ENCODE data around the gene MOB1B. TPM values are rescaled to one million over a fixed set of nuclear protein-coding genes. Genes with fewer than 3 reads are reported as not detected.
A peak's percentile ranks its signal among the peaks of the same experiment; 100 is the strongest.

MOB1B gene
- total and polyA plus RNA-seq, 2 experiments from 2014 or later = 7.5 to 10.2 TPM

DNA sequence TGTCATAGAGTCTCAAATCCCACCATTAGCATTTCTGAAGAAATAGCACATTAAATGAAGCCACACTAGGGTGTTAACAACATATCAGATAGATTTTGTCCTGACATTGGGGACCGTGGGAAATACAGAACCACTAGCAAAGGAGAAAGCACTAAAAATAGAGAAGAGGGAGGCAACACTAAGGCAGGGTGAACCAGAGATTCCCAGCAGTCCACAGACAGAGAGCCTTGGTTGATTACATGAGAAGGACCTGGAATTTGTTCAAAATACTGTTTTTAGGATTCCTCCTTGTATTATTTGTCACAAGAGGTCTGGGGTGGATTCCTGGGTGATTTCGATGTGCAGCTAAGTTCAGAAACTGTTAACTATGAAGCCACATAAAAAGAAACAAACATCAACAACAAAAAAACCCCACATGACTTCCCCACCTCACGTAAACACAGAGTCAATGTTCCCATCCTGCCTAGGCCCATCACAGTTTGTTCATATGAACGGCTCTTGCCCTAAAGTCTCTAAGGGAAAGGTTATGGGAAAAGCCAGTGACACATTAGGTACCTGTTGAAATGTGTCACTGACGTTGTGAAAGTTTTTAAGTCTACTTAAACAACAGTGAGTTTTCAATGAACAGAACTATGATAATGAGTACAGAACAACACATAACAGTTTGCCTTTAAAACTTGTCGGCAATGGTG, 38.9 kb upstream of the MOB1B start:
- in situ Hi-C loops (cut with MboI) = no loop called here
- no peaks in the 10 kb centered on the region for H4K20me1 ChIP-seq (ENCODE audit: insufficient read depth)
- H2AFZ ChIP-seq = peak overlapping the region; percentile 26; the same call in 1 of the 2 replicates

GRCh38 chr4:70868778-70869177, 33.4 kb upstream of the MOB1B start:
- Histone ChIP-seq H3K79me2 (ENCODE audit: insufficient read depth) (no peaks in the 10 kb centered on the region), H3K9me3 (ENCODE audit: low read depth) (no peaks in the 10 kb centered on the region), H2AFZ (no peak overlapping the region), H3K4me2 (ENCODE audit: unreplicated experiment) (no peak overlapping the region), H3K4me1 (ENCODE audit: insufficient read depth) (no peaks in the 10 kb centered on the region), H3F3A (ENCODE audit: insufficient read depth) (no peaks in the 10 kb centered on the region), H3K4me3 (no peak overlapping the region), H3K9me2 (ENCODE audit: insufficient read depth) (no peaks in the 10 kb centered on the region), H3K36me3 (ENCODE audit: low read depth) (no peaks in the 10 kb centered on the region), H3K27ac (no peak overlapping the region), H4K20me1 (ENCODE audit: insufficient read depth) (no peaks in the 10 kb centered on the region), H3K9ac (no peak overlapping the region), H3K27me3 (replicated peaks; ENCODE audit: insufficient read depth) (no peaks in the 10 kb centered on the region)
- TF ChIP-seq EZH2 (IDR thresholded peaks at IDR 0.05; ENCODE audit: insufficient read depth, poor library complexity, severe bottlenecking) = no peak
- TF ChIP-seq EZH2phosphoT487 (IDR thresholded peaks at IDR 0.05; ENCODE audit: insufficient read depth, low read depth) = no peak
- DNase-seq = no peak
- in situ Hi-C loops (cut with MboI) = no loop called here

More for the DNA sequence above, 38.9 kb upstream of the MOB1B start:
- TF ChIP-seq EZH2phosphoT487 (IDR thresholded peaks at IDR 0.05; ENCODE audit: insufficient read depth, low read depth) (no peak), EZH2 (IDR thresholded peaks at IDR 0.05; ENCODE audit: insufficient read depth, poor library complexity, severe bottlenecking) (no peak)
- H3K79me2 ChIP-seq (ENCODE audit: insufficient read depth) = no peaks in the 10 kb centered on the region
- no peaks in the 10 kb centered on the region for H3K4me1 ChIP-seq (ENCODE audit: insufficient read depth)
- H3K36me3 ChIP-seq (ENCODE audit: low read depth) = no peaks in the 10 kb centered on the region
- H3K4me2 ChIP-seq (ENCODE audit: unreplicated experiment) = no peak overlapping the region
- H3K9me2 ChIP-seq (ENCODE audit: insufficient read depth) = no peaks in the 10 kb centered on the region
- 60 to 67% methylated on average over 6 of the region's 6 CpGs for WGBS, 2 experiments (ENCODE audit: low coverage in 1 of 2, low lambda C conversion rate in 2 of 2, missing lambda C conversion rate in 2 of 2)
- H3K27ac ChIP-seq = no peak overlapping the region
- no peak for DNase-seq
- H3K4me3 ChIP-seq = no peak overlapping the region
- H3K27me3 ChIP-seq (replicated peaks; ENCODE audit: insufficient read depth) = no peaks in the 10 kb centered on the region
- no peaks in the 10 kb centered on the region for H3F3A ChIP-seq (ENCODE audit: insufficient read depth)
- no peaks in the 10 kb centered on the region for H3K9me3 ChIP-seq (ENCODE audit: low read depth)
- H3K9ac ChIP-seq = no peak overlapping the region

DNA sequence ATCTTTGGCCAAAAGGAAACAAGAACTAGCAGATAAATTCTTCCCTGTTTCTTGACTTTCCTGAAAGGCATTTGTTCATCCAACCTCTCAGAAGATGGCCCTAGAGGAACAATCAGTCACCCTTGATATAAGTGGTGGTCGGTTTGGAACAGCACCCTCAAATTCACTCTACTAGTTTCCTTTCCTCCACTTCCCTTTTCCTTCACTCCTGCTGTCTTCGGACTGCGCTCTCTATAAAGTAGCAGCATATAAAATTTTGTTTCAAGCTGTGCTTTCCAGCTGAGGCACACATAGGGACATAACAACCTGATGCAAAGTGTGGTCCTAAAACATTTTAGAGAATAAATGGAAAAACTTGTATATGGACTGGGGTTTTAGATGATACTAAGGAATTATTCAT, 29.0 kb upstream of the MOB1B start:
- Histone ChIP-seq H3K36me3 (ENCODE audit: low read depth) (no peaks in the 10 kb centered on the region), H3K27me3 (replicated peaks; ENCODE audit: insufficient read depth) (no peaks in the 10 kb centered on the region), H3K9me2 (ENCODE audit: insufficient read depth) (no peaks in the 10 kb centered on the region), H3K79me2 (ENCODE audit: insufficient read depth) (no peaks in the 10 kb centered on the region), H3K4me2 (ENCODE audit: unreplicated experiment) (no peak overlapping the region), H2AFZ (no peak overlapping the region), H3K9ac (no peak overlapping the region), H3K9me3 (ENCODE audit: low read depth) (no peaks in the 10 kb centered on the region), H3F3A (ENCODE audit: insufficient read depth) (no peaks in the 10 kb centered on the region), H3K4me3 (no peak overlapping the region), H4K20me1 (ENCODE audit: insufficient read depth) (no peaks in the 10 kb centered on the region), H3K27ac (no peak overlapping the region), H3K4me1 (ENCODE audit: insufficient read depth) (no peaks in the 10 kb centered on the region; the same call in 1 of the 2 replicates)
- DNase-seq = no peak
- 94 to 98% methylated on average over 3 of the region's 3 CpGs for WGBS, 2 experiments (ENCODE audit: low coverage in 1 of 2, low lambda C conversion rate in 2 of 2, missing lambda C conversion rate in 2 of 2)
- in situ Hi-C loops (cut with MboI) = no loop called here
- no peak for TF ChIP-seq EZH2 (IDR thresholded peaks at IDR 0.05; ENCODE audit: insufficient read depth, poor library complexity, severe bottlenecking)
- no peak for TF ChIP-seq EZH2phosphoT487 (IDR thresholded peaks at IDR 0.05; ENCODE audit: insufficient read depth, low read depth)

- no peaks in the 10 kb centered on the region; the same call in 1 of the 2 replicates for H3K4me1 ChIP-seq (ENCODE audit: insufficient read depth)
- H2AFZ ChIP-seq = no peak overlapping the region
- H3K4me2 ChIP-seq (ENCODE audit: unreplicated experiment) = no peak overlapping the region
- H3K9me2 ChIP-seq (ENCODE audit: insufficient read depth) = no peaks in the 10 kb centered on the region
- H3K79me2 ChIP-seq (ENCODE audit: insufficient read depth) = no peaks in the 10 kb centered on the region
- no peak overlapping the region for H3K27ac ChIP-seq
- no peak overlapping the region for H3K9ac ChIP-seq
- WGBS, 2 experiments (ENCODE audit: low coverage in 1 of 2, low lambda C conversion rate in 2 of 2, missing lambda C conversion rate in 2 of 2) = 87 to 90% methylated on average over 19 of the region's 19 CpGs
- H3F3A ChIP-seq (ENCODE audit: insufficient read depth) = no peaks in the 10 kb centered on the region
- no peaks in the 10 kb centered on the region for H3K36me3 ChIP-seq (ENCODE audit: low read depth)
- H3K4me3 ChIP-seq = no peak overlapping the region
- in situ Hi-C loops (cut with MboI) = no loop called here
- no peak for DNase-seq
- TF ChIP-seq EZH2phosphoT487 (IDR thresholded peaks at IDR 0.05; ENCODE audit: insufficient read depth, low read depth) (no peak), EZH2 (IDR thresholded peaks at IDR 0.05; ENCODE audit: insufficient read depth, poor library complexity, severe bottlenecking) (no peak)
- H3K9me3 ChIP-seq (ENCODE audit: low read depth) = no peaks in the 10 kb centered on the region
- H3K27me3 ChIP-seq (replicated peaks; ENCODE audit: insufficient read depth) = no peaks in the 10 kb centered on the region
- H4K20me1 ChIP-seq (ENCODE audit: insufficient read depth) = no peaks in the 10 kb centered on the region
Observed at GRCh38 chr4:70874268-70875156, 27.7 kb upstream of the MOB1B start.

Data from GM23248 (cell line).